ENCODE data around the gene MYL9. TPM values are rescaled to one million over a fixed set of nuclear protein-coding genes. Genes with fewer than 3 reads are reported as not detected.

Gene MYL9
- total RNA-seq, 4 donors from 2014 or later: 7.3 to 59.4 (median 20.8) TPM

DNA sequence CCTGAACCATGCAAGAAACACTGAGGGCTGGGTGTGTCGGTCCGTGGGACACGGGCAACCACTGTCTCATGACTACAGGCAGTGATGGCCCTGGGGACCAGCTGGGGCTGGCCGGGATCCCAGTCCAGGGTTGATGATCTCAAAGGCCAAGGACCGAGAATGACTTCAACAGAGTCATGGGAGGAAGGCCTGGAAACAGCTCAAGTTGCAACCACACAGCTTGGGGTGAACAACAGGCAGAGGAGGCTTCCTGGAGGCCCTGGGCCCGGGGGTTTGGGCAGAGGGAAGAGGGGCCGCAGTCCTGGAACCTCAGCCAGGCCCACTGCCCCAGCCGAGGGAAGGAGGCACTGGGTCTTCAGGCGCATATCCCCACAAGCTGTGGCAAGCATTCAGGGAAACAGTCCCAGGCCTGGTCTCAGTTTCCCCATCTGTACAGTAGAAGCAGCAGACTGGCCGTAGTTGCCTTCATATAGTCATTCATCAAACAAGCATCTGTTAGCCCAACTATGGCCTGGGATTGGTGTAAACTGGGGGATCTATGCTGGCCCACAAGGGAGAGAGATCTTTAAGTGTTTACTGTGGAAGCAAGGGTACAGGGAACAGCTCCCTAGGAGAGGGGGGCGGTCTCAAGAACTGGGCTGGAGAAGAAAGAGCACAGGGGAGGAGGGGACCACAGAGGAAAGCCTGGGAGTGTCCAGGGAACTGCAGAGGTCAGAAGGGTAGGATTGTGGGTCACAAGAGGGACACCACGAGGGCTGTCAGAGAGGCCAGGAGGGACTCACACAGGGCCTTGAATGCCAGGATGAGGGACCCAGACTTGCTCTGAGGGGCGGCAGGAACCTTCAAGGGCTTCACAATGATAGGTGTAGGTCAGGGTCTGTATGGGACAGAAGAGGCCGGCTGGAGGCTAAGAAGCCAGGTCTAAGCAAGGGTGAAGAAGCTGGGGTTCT, 2.1 kb downstream of the MYL9 start:
- in situ Hi-C loops (cut with MboI; ENCODE audit: low sequenced_read_pairs in 4 of 4) (no loop called here), intact Hi-C loops (cut with DNase I; ENCODE audit: low total_unique reads) (loop anchor here (2.0 kb wide), 1 partner anchor 83 kb away; no protein-coding TSS in a partner anchor)
- peak; percentile 60 to 85 for DNase-seq
- Histone ChIP-seq H3K27me3 (peaks cover 0 to 6% (median 4%) of the 10 kb centered on the region in 3 donors), H3K4me3 (peak overlapping the region in 3 of 4 donors; percentile 50 to 67 (median 65)), H3K4me1 (peaks cover 9 to 14% of the 10 kb centered on the region in 2 donors), H3K27ac (peak overlapping the region; percentile 71 to 92 (median 88)), H3K9me3 (no peaks in the 10 kb centered on the region), H3K36me3 (peaks cover 0 to 4% of the 10 kb centered on the region in 2 donors)
- TF ChIP-seq CTCF (IDR thresholded peaks at IDR 0.05 in 4 of 5, conservative IDR thresholded peaks at IDR 0.05 in 1 of 5) (no peak), POLR2A (IDR thresholded peaks at IDR 0.05) (peak in 1 of 2 donors; percentile 23)
- ATAC-seq: peak; percentile 60 to 69

DNA sequence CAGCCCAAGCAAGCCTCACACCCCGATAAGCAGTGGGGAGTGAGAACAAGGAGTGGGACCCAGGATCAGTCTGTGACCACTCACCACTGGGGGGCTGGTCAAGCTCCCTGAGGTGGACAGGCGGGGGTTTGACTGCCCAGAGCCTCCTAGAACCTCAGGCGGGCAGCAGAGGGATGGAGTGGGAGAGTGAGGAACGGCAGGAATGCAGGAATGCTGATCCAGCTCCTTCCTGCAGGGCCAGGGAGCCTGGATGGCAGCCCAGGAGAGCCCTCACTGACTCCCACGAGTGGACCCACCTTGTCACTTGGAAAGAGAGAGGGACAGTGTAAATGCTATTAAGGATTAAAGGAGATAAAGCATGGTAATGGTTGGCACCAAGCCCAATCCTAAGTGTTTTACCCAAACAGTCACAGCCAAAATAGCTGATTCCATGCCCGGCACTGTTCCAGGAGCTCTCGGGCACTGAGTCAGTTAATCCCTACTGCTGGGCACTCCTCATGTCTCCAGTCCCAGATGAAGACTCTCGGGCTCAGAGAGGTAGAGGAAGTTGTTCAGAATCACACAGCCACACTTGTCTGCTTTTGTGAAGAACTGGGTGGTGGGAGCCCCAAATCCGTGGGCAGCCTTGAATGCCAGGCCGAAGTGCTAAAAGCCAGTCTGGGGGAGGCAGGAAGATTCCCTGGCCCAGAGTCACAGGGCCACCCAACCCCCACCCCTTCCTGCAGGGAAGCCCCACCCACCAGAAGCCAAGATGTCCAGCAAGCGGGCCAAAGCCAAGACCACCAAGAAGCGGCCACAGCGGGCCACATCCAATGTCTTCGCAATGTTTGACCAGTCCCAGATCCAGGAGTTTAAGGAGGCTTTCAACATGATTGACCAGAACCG, 3.1 kb downstream of the MYL9 start:
- peak overlapping the region; percentile 71 to 92 (median 88) for H3K27ac ChIP-seq
- intact Hi-C loops (cut with DNase I; ENCODE audit: low total_unique reads) (no loop called here), in situ Hi-C loops (cut with MboI; ENCODE audit: low sequenced_read_pairs in 4 of 4) (no loop called here)
- TF ChIP-seq CTCF (IDR thresholded peaks at IDR 0.05 in 4 of 5, conservative IDR thresholded peaks at IDR 0.05 in 1 of 5) (no peak), POLR2A (IDR thresholded peaks at IDR 0.05) (no peak)
- peak overlapping the region in 2 of 4 donors; percentile 22 to 65 for H3K4me3 ChIP-seq
- ATAC-seq (no peak), DNase-seq (no peak)
- H3K36me3 ChIP-seq: peaks cover 0 to 4% of the 10 kb centered on the region in 2 donors
- peaks cover 0 to 6% (median 4%) of the 10 kb centered on the region in 3 donors for H3K27me3 ChIP-seq
- peaks cover 9 to 14% of the 10 kb centered on the region in 2 donors for H3K4me1 ChIP-seq
- H3K9me3 ChIP-seq: no peaks in the 10 kb centered on the region

GRCh38 chr20:36546111-36546736, 4.9 kb downstream of the MYL9 start:
- no peak overlapping the region for H3K4me3 ChIP-seq

More at GRCh38 chr20:36546111-36546736, 4.9 kb downstream of the MYL9 start:
- H3K36me3 ChIP-seq: peaks cover 0 to 4% of the 10 kb centered on the region in 2 donors
- no peaks in the 10 kb centered on the region for H3K9me3 ChIP-seq
- TF ChIP-seq POLR2A (IDR thresholded peaks at IDR 0.05) (no peak), CTCF (IDR thresholded peaks at IDR 0.05 in 4 of 5, conservative IDR thresholded peaks at IDR 0.05 in 1 of 5) (no peak)
- H3K4me1 ChIP-seq: peaks cover 9 to 13% of the 10 kb centered on the region in 2 donors
- in situ Hi-C loops (cut with MboI; ENCODE audit: low sequenced_read_pairs in 4 of 4): no loop called here
- H3K27me3 ChIP-seq: peaks cover 0 to 6% (median 4%) of the 10 kb centered on the region in 3 donors
- ATAC-seq (no peak), DNase-seq (no peak)
- intact Hi-C loops (cut with DNase I; ENCODE audit: low total_unique reads): no loop called here
- peak overlapping the region in 2 of 4 donors; percentile 27 to 34 for H3K27ac ChIP-seq
